Myocyte (in vitro differentiated cells): ENCODE data around the gene ATF7IP2. TPM values are rescaled to one million over a fixed set of nuclear protein-coding genes. Genes with fewer than 3 reads are reported as not detected.

Experiments
- DNase-seq: peaks from one replicate; pipeline ENCODE4 v3.0.0-alpha.2; 2012; ENCODE audit warnings: low read depth
- total RNA-seq: library from RNA; depleted of rRNA; stranded (reverse); fragments of >200 nt; gene quantifications from 2 replicates; pipeline ENCODE4 v1.2.3, GENCODE V29; 2014

The ATF7IP2 gene
- total RNA-seq, 1 donor from 2014 or later, result 10.1 TPM

- no peak for DNase-seq
These were observed 124.4 kb downstream of the ATF7IP2 start for GRCh38 chr16:10510279-10510678.

- no peak for DNase-seq
These were observed 126.0 kb downstream of the ATF7IP2 start for GRCh38 chr16:10511829-10512228.

- DNase-seq, result peak; percentile 59
These were observed 128.7 kb downstream of the ATF7IP2 start for GRCh38 chr16:10514369-10515055.

- DNase-seq, result no peak
These were observed 132.0 kb downstream of the ATF7IP2 start for GRCh38 chr16:10517868-10518267.

- DNase-seq, result no peak
These were observed 132.7 kb downstream of the ATF7IP2 start for GRCh38 chr16:10518479-10519041.

GRCh38 chr16:10519297-10519696 is 133.4 kb downstream of the ATF7IP2 start:
- no peak for DNase-seq

- DNase-seq, result no peak
These were observed 134.3 kb downstream of the ATF7IP2 start for GRCh38 chr16:10519929-10520868.

GRCh38 chr16:10520869-10521578 is 135.2 kb downstream of the ATF7IP2 start:
- DNase-seq, result no peak

- DNase-seq, result peak; percentile 83
These were observed 135.9 kb downstream of the ATF7IP2 start for GRCh38 chr16:10521681-10522274.

GRCh38 chr16:10522966-10523365 is 137.1 kb downstream of the ATF7IP2 start:
- DNase-seq, result peak; percentile 70

GRCh38 chr16:10525214-10525825 is 139.5 kb downstream of the ATF7IP2 start:
- no peak for DNase-seq

GRCh38 chr16:10526962-10527361 is 141.1 kb downstream of the ATF7IP2 start:
- no peak for DNase-seq

- DNase-seq, result no peak
These were observed 142.8 kb downstream of the ATF7IP2 start for GRCh38 chr16:10528635-10529034.

- no peak for DNase-seq
These were observed 144.2 kb downstream of the ATF7IP2 start for GRCh38 chr16:10529895-10530669.

GRCh38 chr16:10530685-10531084 is 144.8 kb downstream of the ATF7IP2 start:
- no peak for DNase-seq

- no peak for DNase-seq
These were observed 145.7 kb downstream of the ATF7IP2 start for GRCh38 chr16:10531582-10531981.
